GF-D8 (cell line): Measurements from ENCODE around the gene MRGPRE.

Experiments
- DNase-seq: peaks from one replicate; lab custom pipeline; 2025; lab: John Stamatoyannopoulos, UW

Gene MRGPRE

GRCh38 chr11:3226846-3227567, 5.2 kb downstream of the MRGPRE start:
- no peak for DNase-seq

GRCh38 chr11:3225826-3226750, 6.1 kb downstream of the MRGPRE start:
- no peak for DNase-seq

GRCh38 chr11:3225159-3225758, 7.0 kb downstream of the MRGPRE start:
- DNase-seq: no peak

GRCh38 chr11:3224401-3225057, 7.7 kb downstream of the MRGPRE start:
- DNase-seq: no peak

- DNase-seq: no peak
Observed at GRCh38 chr11:3223932-3224381, 8.3 kb downstream of the MRGPRE start.

GRCh38 chr11:3222941-3223915, 9.0 kb downstream of the MRGPRE start:
- peak; percentile 1 for DNase-seq

- DNase-seq: no peak
Observed at GRCh38 chr11:3222003-3222855, 10.0 kb downstream of the MRGPRE start.

- DNase-seq: no peak
Observed at GRCh38 chr11:3221408-3222002, 10.7 kb downstream of the MRGPRE start.

GRCh38 chr11:3220521-3221407, 11.5 kb downstream of the MRGPRE start:
- DNase-seq: no peak

GRCh38 chr11:3220101-3220500, 12.1 kb downstream of the MRGPRE start:
- DNase-seq: no peak

- no peak for DNase-seq
Observed at GRCh38 chr11:3219281-3219892, 12.8 kb downstream of the MRGPRE start.

- no peak for DNase-seq
Observed at GRCh38 chr11:3218483-3219280, 13.5 kb downstream of the MRGPRE start, which contains the start of gene MRGPRG. Gene MRGPRG (minus strand): TSS chr11:3218813. CDS start chr11:3218813, 0 bp downstream.

- DNase-seq: no peak
Observed at GRCh38 chr11:3217818-3218482, 14.3 kb downstream of the MRGPRE start.

- DNase-seq: no peak
Observed at GRCh38 chr11:3216027-3216525, 16.1 kb downstream of the MRGPRE start.

GRCh38 chr11:3215346-3216026, 16.7 kb downstream of the MRGPRE start:
- no peak for DNase-seq

GRCh38 chr11:3214420-3214699, 17.9 kb downstream of the MRGPRE start:
- no peak for DNase-seq
